Measurements from ENCODE around the gene OLFML2A.
A peak's percentile ranks its signal among the peaks of the same experiment; 100 is the strongest.

Gene OLFML2A

DNA sequence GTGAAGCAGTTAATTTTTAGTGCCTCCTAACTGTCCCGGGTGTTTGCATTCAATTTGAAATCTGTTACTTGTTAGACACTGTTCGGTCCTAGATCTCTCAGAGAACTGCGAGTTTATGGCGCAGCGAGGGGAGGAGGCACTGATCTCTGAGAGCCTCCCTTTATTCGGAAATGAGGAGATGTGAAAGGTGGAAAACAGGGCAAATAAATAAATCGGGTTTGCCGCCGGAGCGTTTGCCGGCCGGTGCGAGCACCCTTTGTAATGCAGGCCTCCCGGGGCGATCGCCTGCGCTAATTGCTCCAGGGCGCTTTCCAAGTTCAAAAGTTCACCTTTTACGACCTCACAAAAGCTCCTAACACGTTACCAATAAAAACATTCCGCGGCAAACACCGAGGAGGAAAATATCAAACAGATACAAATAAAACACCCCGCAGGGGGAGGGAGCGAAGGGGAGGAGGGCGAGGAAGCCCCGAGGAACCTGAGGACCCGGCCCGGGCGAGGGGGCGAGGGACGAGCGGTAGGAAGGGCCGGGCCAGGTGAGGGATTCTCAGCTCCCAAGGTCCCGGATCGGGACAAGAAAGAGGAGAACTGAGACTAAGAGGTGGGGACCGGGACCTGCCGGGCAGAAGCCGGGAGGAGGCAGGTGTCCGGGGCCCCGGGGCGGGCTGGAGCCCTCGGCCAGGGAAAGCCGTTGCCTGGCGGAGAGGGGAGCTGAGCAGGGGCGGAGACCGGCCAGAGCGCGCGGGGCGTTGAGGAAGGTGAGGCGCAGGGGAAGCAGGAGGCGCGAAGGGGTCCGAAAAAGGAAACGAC, 7.2 kb upstream of the OLFML2A start:
- H3K9me3 ChIP-seq (ENCODE audit: insufficient read depth, low read length), result no peaks in the 10 kb centered on the region
- peaks cover 57% of the 10 kb centered on the region for H3K79me2 ChIP-seq (ENCODE audit: low read length)
- H3K4me2 ChIP-seq (ENCODE audit: low read length), result peak overlapping the region; percentile 73
- no peaks in the 10 kb centered on the region for H3K36me3 ChIP-seq (replicated peaks; ENCODE audit: low read depth, low read length)
- peak overlapping the region; percentile 91 for H3K9ac ChIP-seq (ENCODE audit: low read length)
- H3K4me1 ChIP-seq (ENCODE audit: low read length), result peaks cover 59% of the 10 kb centered on the region
- H4K20me1 ChIP-seq (ENCODE audit: insufficient read depth, low read length), result peaks cover 48% of the 10 kb centered on the region
- H3K4me3 ChIP-seq (ENCODE audit: low read length), result peak overlapping the region; percentile 91
- TF ChIP-seq EZH2phosphoT487 (IDR thresholded peaks at IDR 0.05; ENCODE audit: low read depth), result no peak
- TF ChIP-seq, protein P1, sequence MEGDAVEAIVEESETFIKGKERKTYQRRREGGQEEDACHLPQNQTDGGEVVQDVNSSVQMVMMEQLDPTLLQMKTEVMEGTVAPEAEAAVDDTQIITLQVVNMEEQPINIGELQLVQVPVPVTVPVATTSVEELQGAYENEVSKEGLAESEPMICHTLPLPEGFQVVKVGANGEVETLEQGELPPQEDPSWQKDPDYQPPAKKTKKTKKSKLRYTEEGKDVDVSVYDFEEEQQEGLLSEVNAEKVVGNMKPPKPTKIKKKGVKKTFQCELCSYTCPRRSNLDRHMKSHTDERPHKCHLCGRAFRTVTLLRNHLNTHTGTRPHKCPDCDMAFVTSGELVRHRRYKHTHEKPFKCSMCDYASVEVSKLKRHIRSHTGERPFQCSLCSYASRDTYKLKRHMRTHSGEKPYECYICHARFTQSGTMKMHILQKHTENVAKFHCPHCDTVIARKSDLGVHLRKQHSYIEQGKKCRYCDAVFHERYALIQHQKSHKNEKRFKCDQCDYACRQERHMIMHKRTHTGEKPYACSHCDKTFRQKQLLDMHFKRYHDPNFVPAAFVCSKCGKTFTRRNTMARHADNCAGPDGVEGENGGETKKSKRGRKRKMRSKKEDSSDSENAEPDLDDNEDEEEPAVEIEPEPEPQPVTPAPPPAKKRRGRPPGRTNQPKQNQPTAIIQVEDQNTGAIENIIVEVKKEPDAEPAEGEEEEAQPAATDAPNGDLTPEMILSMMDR (IDR thresholded peaks at IDR 0.05; ENCODE audit: low read depth, low read length), result no peak
- no peak overlapping the region for H2AFZ ChIP-seq (ENCODE audit: low read depth, low read length)
- H3K27ac ChIP-seq (ENCODE audit: low read length), result peak overlapping the region; percentile 81
- H3K27me3 ChIP-seq (ENCODE audit: low read depth, low read length), result no peaks in the 10 kb centered on the region

DNA sequence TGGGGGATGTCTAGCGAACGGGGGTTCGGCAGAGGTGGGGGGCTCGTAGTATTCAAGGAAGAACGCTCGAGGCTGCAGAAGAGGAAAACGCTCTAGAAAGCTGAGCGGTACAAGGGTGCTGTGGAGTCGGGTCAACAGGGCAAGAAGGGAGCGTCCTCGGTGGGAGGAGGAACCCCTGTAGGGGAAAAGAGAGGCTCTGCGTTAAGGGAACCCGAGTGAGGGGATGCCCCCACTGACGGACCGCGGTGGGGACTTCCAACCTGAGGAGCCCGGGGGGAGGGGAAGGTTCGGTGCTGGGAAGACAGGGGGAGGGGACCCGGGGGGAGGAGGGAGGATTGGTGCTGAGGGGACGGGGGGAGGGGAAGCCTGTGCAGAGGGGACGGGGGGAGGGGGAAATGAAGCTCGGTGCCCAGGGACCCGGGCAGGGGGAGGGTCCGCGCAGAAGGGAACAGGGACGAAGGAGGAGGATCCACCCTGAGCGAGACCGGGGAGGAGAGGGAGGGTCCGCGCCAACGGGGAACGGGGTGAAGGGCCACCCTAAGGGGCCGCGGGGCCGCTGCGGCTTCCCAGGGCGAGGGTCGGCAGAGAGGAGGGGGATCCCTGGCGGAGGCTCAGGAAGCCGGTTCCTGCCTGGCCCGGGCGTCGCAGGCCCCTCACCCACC, 6.4 kb upstream of the OLFML2A start:
- H3K36me3 ChIP-seq (replicated peaks; ENCODE audit: low read depth, low read length), result no peaks in the 10 kb centered on the region
- H3K4me1 ChIP-seq (ENCODE audit: low read length), result peaks cover 59% of the 10 kb centered on the region
- H3K9me3 ChIP-seq (ENCODE audit: insufficient read depth, low read length), result no peaks in the 10 kb centered on the region
- peaks cover 41% of the 10 kb centered on the region for H4K20me1 ChIP-seq (ENCODE audit: insufficient read depth, low read length)
- H3K9ac ChIP-seq (ENCODE audit: low read length), result peak overlapping the region; percentile 91
- TF ChIP-seq EZH2phosphoT487 (IDR thresholded peaks at IDR 0.05; ENCODE audit: low read depth), result no peak
- TF ChIP-seq, protein P1 (IDR thresholded peaks at IDR 0.05; ENCODE audit: low read depth, low read length), result no peak
- no peaks in the 10 kb centered on the region for H3K27me3 ChIP-seq (ENCODE audit: low read depth, low read length)
- H2AFZ ChIP-seq (ENCODE audit: low read depth, low read length), result no peak overlapping the region; the same call in 1 of the 2 replicates
- peak overlapping the region; percentile 91 for H3K4me3 ChIP-seq (ENCODE audit: low read length)
- H3K27ac ChIP-seq (ENCODE audit: low read length), result peak overlapping the region; percentile 81
- peaks cover 49% of the 10 kb centered on the region for H3K79me2 ChIP-seq (ENCODE audit: low read length)
- H3K4me2 ChIP-seq (ENCODE audit: low read length), result peak overlapping the region; percentile 73

DNA sequence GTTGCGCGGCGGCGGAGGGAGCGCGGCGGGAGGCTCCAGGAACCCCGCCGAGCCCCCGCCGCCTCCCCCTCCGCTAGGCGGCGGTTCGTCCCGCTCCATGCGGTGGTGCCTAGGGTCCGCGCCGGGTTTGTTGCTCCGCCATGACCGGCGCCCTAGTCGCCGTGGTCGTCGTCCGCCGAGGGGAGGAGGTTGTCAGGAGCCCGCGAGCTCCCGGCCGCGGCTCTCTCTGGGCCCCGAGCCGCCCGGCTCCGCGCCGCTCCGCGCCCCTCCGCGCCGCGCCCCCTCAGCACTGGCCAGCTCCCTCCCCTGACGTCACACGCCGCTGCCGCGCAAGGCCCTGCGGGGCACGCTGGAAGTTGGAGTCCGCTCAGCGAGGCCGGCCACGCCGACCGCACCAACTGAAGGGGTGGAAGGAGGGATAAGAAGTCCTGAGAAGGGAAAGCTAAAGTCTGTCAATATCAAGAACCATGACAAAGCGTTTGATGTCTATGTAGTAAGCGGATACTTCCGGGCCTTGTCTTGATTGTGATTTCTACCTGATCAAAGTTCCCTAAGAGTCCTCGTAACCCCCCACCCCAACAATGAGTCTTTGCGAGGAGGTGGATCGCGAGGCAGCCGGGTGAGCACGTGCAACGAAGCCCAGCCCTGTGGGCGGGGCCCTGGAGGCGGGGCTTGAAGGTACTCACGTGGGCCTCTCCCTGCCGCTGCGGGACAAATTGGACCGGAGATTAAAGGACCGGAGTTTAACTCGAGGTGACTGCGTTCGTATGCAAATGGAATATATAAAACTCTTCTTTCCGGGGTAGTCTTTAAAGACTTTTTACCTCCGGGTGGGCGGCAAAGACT, 5.7 kb upstream of the OLFML2A start, which contains the start of gene NR6A1:
Gene NR6A1 (minus strand): TSS at position 291 of the 846 bp plus-strand sequence.
- peaks cover 56% of the 10 kb centered on the region for H3K4me1 ChIP-seq (ENCODE audit: low read length)
- H4K20me1 ChIP-seq (ENCODE audit: insufficient read depth, low read length), result peaks cover 33% of the 10 kb centered on the region
- peak within 1 kb of the TSS; percentile 81 for H3K27ac ChIP-seq (ENCODE audit: low read length)
- H3K79me2 ChIP-seq (ENCODE audit: low read length), result peaks cover 42% of the 10 kb centered on the region
- peak within 1 kb of the TSS; percentile 91 for H3K4me3 ChIP-seq (ENCODE audit: low read length)
- peak within 1 kb of the TSS; percentile 48 for H2AFZ ChIP-seq (ENCODE audit: low read depth, low read length)
- no peak for TF ChIP-seq EZH2phosphoT487 (IDR thresholded peaks at IDR 0.05; ENCODE audit: low read depth)
- TF ChIP-seq, protein P1 (IDR thresholded peaks at IDR 0.05; ENCODE audit: low read depth, low read length), result peak; percentile 38
- peak within 1 kb of the TSS; percentile 73 for H3K4me2 ChIP-seq (ENCODE audit: low read length)
- peak within 1 kb of the TSS; percentile 91 for H3K9ac ChIP-seq (ENCODE audit: low read length)
- H3K9me3 ChIP-seq (ENCODE audit: insufficient read depth, low read length), result no peaks in the 10 kb centered on the region
- no peaks in the 10 kb centered on the region for H3K36me3 ChIP-seq (replicated peaks; ENCODE audit: low read depth, low read length)
- no peaks in the 10 kb centered on the region for H3K27me3 ChIP-seq (ENCODE audit: low read depth, low read length)
